HEK293 (cell line): ENCODE data around the gene ZNF595.

Experiments used
- CTCF ChIA-PET: fragments of 350-600 bp; formaldehyde crosslinking; extraction: SDS; loops from one replicate; lab custom pipeline; 2021; ENCODE audit warnings: antibody characterized with exemption; lab: Yijun Ruan, JAX
- POLR2A ChIA-PET: fragments of 300-600 bp; formaldehyde crosslinking; extraction: SDS; loops from one replicate; lab custom pipeline; 2020; ENCODE audit warnings: antibody characterized with exemption, inconsistent platforms; lab: Yijun Ruan, JAX
- H3K27ac ChIP-seq: fragments of 200-500 bp; sonication (Bioruptor generic); 2 replicates; pipeline ENCODE4 v1.5.1; 2014; ENCODE audit warnings: low read depth, low read length, control low read depth, inconsistent platforms; ENCODE audit errors: extremely low read depth
- H3K36me3 ChIP-seq, 2 experiments: fragments of 200-500 bp in 1 of 2; sonication (Bioruptor generic) in 1 of 2; 1 replicate in 1 of 2; 2 replicates in 1 of 2; pipeline ENCODE4 v1.5.1; 2014 to 2017; ENCODE audit warnings: inconsistent platforms in 2 of 2, low read length in 2 of 2; ENCODE audit not compliant: control insufficient read depth in 2 of 2, insufficient read depth in 1 of 2
- H3K4me1 ChIP-seq: fragments of 200-500 bp; sonication (Bioruptor generic); 2 replicates; pipeline ENCODE4 v1.5.1; 2014; ENCODE audit warnings: mild to moderate bottlenecking, low read length, inconsistent platforms; ENCODE audit not compliant: control insufficient read depth, insufficient read depth
- H3K4me3 ChIP-seq: 2 replicates; pipeline ENCODE4 v1.5.1; 2011; ENCODE audit warnings: low read depth, mild to moderate bottlenecking, control low read depth, low read length, moderate library complexity
- H3K9me3 ChIP-seq: fragments of 200-500 bp; sonication (Bioruptor generic); 2 replicates; pipeline ENCODE4 v1.5.1; 2014; ENCODE audit warnings: low read depth, low read length, inconsistent platforms; ENCODE audit not compliant: control insufficient read depth, insufficient read depth
- GLIS1 ChIP-seq: fragments of 450-650 bp; formaldehyde crosslinking; IDR thresholded peaks from 2 replicates; pipeline ENCODE4 v1.5.1; 2016; ENCODE audit warnings: missing biosample characterization, missing genetic modification characterization
- PATZ1 ChIP-seq: fragments of 450-650 bp; formaldehyde crosslinking; IDR thresholded peaks from 2 replicates; pipeline ENCODE4 v1.5.1; 2016; ENCODE audit warnings: missing biosample characterization, missing genetic modification characterization
- SCRT2 ChIP-seq: fragments of 450-650 bp; formaldehyde crosslinking; IDR thresholded peaks from 2 replicates; pipeline ENCODE4 v1.5.1; 2016; ENCODE audit warnings: missing biosample characterization, missing genetic modification characterization
- SP3 ChIP-seq: fragments of 450-650 bp; formaldehyde crosslinking; IDR thresholded peaks from 2 replicates; pipeline ENCODE4 v1.5.1; 2016; ENCODE audit warnings: missing biosample characterization, missing genetic modification characterization
- SP7 ChIP-seq: fragments of 450-650 bp; formaldehyde crosslinking; IDR thresholded peaks from 2 replicates; pipeline ENCODE4 v1.5.1; 2016; ENCODE audit warnings: missing biosample characterization, missing genetic modification characterization
- ZBTB17 ChIP-seq: fragments of 450-650 bp; formaldehyde crosslinking; IDR thresholded peaks from 2 replicates; pipeline ENCODE4 v1.5.1; 2016; ENCODE audit warnings: missing biosample characterization, missing genetic modification characterization
- ZBTB26 ChIP-seq: fragments of 450-650 bp; formaldehyde crosslinking; optimal IDR thresholded peaks from 2 replicates; pipeline ENCODE3; 2016; ENCODE audit warnings: missing biosample characterization, mild to moderate bottlenecking, missing genetic modification characterization
- ZFHX2 ChIP-seq: fragments of 450-650 bp; formaldehyde crosslinking; conservative IDR thresholded peaks from 2 replicates; pipeline ENCODE4 v1.5.1; 2016; ENCODE audit warnings: missing biosample characterization, missing genetic modification characterization
- ZNF19 ChIP-seq: fragments of 450-650 bp; formaldehyde crosslinking; IDR thresholded peaks from 2 replicates; pipeline ENCODE4; 2016; ENCODE audit warnings: missing biosample characterization, missing genetic modification characterization, low read depth
- ZNF211 ChIP-seq: fragments of 450-650 bp; formaldehyde crosslinking; IDR thresholded peaks from 2 replicates; pipeline ENCODE4 v1.5.1; 2016; ENCODE audit warnings: low read depth, missing biosample characterization, missing genetic modification characterization
- ZNF280D ChIP-seq: fragments of 450-650 bp; formaldehyde crosslinking; IDR thresholded peaks from 2 replicates; pipeline ENCODE4 v1.5.1; 2016; ENCODE audit warnings: missing biosample characterization, missing genetic modification characterization
- ZNF302 ChIP-seq: fragments of 450-650 bp; formaldehyde crosslinking; IDR thresholded peaks from 2 replicates; pipeline ENCODE4 v1.5.1; 2016; ENCODE audit warnings: missing biosample characterization, missing genetic modification characterization, low read depth
- ZNF366 ChIP-seq: fragments of 450-650 bp; formaldehyde crosslinking; conservative IDR thresholded peaks from 2 replicates; pipeline ENCODE4 v1.5.1; 2016; ENCODE audit warnings: missing biosample characterization, missing genetic modification characterization
- ZNF501 ChIP-seq: fragments of 450-650 bp; formaldehyde crosslinking; IDR thresholded peaks from 2 replicates; pipeline ENCODE4 v1.5.1; 2016; ENCODE audit warnings: missing biosample characterization, missing genetic modification characterization
- ZNF600 ChIP-seq: fragments of 450-650 bp; formaldehyde crosslinking; IDR thresholded peaks from 2 replicates; pipeline ENCODE4 v1.5.1; 2016; ENCODE audit warnings: missing biosample characterization, missing genetic modification characterization
- ZNF623 ChIP-seq: fragments of 450-650 bp; formaldehyde crosslinking; IDR thresholded peaks from 2 replicates; pipeline ENCODE4 v1.5.1; 2016; ENCODE audit warnings: missing biosample characterization, missing genetic modification characterization
- ZNF629 ChIP-seq: fragments of 450-650 bp; formaldehyde crosslinking; IDR thresholded peaks from 2 replicates; pipeline ENCODE4 v1.5.1; 2017; ENCODE audit warnings: missing biosample characterization, missing genetic modification characterization
- ZNF692 ChIP-seq: fragments of 450-650 bp; formaldehyde crosslinking; IDR thresholded peaks from 2 replicates; pipeline ENCODE4 v1.5.1; 2016; ENCODE audit warnings: missing biosample characterization, missing genetic modification characterization
- ZSCAN5A ChIP-seq: fragments of 450-650 bp; formaldehyde crosslinking; IDR thresholded peaks from 2 replicates; pipeline ENCODE4 v1.5.1; 2016; ENCODE audit warnings: missing biosample characterization, missing genetic modification characterization

Gene ZNF595

GRCh38 chr4:124275-125081, 71.4 kb downstream of the ZNF595 start, which contains the start of gene ZNF718 (continued):
- peak; percentile 72 for TF ChIP-seq ZNF692 (tag by site-specific recombination)
- no peak; the same call in 1 of the 2 replicates for TF ChIP-seq ZNF629
- no peak for TF ChIP-seq ZNF19 (tag by site-specific recombination)
- TF ChIP-seq PATZ1 (tag by site-specific recombination) = 0 out of 2 replicates have a peak, but pooled peaks have one; percentile 9
- 0 out of 2 replicates have a peak, but pooled peaks have one; percentile 17 for TF ChIP-seq ZSCAN5A
- TF ChIP-seq ZNF501 (tag by site-specific recombination) = peak; percentile 76
- TF ChIP-seq SP3 (tag by site-specific recombination) = peak; percentile 76
- TF ChIP-seq ZBTB26 (tag by site-specific recombination) = peak; percentile 50
- TF ChIP-seq ZNF211 (tag by site-specific recombination) = no peak

- TF ChIP-seq GLIS1 = no peak
- TF ChIP-seq ZNF600 (tag by site-specific recombination) = no peak
- no peak for TF ChIP-seq ZNF623 (tag by site-specific recombination)
- peak; percentile 4; the same call in 1 of the 2 replicates for TF ChIP-seq ZFHX2 (tag by site-specific recombination)
- no peaks in the 10 kb centered on the region for H3K4me1 ChIP-seq
- H3K4me3 ChIP-seq = peak overlapping the region; percentile 88
- H3K27ac ChIP-seq = peak overlapping the region; percentile 77; the same call in 1 of the 2 replicates
- peaks cover 0 to 18% of the 10 kb centered on the region in 2 experiments; a peak in 2 of 3 replicates for H3K36me3 ChIP-seq
- CTCF ChIA-PET = no interaction called here
- POLR2A ChIA-PET = interaction anchor here (1.4 to 1.9 kb wide), 4 partner anchors 8 to 12 kb away, joined by 3 to 12 read pairs (median 6); no protein-coding TSS in a partner anchor
- no peaks in the 10 kb centered on the region for H3K9me3 ChIP-seq
Observed at GRCh38 chr4:125091-125771, 72.1 kb downstream of the ZNF595 start.

- ChIA-PET POLR2A (no interaction called here), CTCF (no interaction called here)
- H3K4me1 ChIP-seq = no peaks in the 10 kb centered on the region
- H3K9me3 ChIP-seq = no peaks in the 10 kb centered on the region
- H3K27ac ChIP-seq = no peak overlapping the region
- H3K36me3 ChIP-seq = peaks cover 0 to 18% of the 10 kb centered on the region in 2 experiments; a peak in 2 of 3 replicates
- TF ChIP-seq ZNF280D (tag by site-specific recombination) (peak; percentile 61; the same call in 1 of the 2 replicates), ZNF366 (peak; percentile 60), ZBTB17 (tag by site-specific recombination) (0 out of 2 replicates have a peak, but pooled peaks have one; percentile 21), ZNF302 (no peak), SCRT2 (peak; percentile 65; the same call in 1 of the 2 replicates), SP7 (no peak)
- peak overlapping the region; percentile 88 for H3K4me3 ChIP-seq
Observed at GRCh38 chr4:125833-126232, 72.7 kb downstream of the ZNF595 start.
